H1 (cell line): ENCODE measurements around the gene CYYR1. TPM values are rescaled to one million over a fixed set of nuclear protein-coding genes. Genes with fewer than 3 reads are reported as not detected.

Experiments used
- MAX ChIP-seq: IDR thresholded peaks from 2 replicates; pipeline ENCODE4 v1.6.1; 2012; ENCODE audit warnings: inconsistent platforms
- SAP30 ChIP-seq: fragments of 300-600 bp; sonication (generic); IDR thresholded peaks from 2 replicates; pipeline ENCODE4 v1.7.1; 2012; ENCODE audit warnings: low read length, moderate library complexity, mild to moderate bottlenecking, inconsistent platforms; ENCODE audit not compliant: insufficient read depth, insufficient replicate concordance
- SIRT6 ChIP-seq: IDR thresholded peaks from one replicate; pipeline ENCODE4 v1.7.1; 2012; ENCODE audit warnings: low read length, inconsistent platforms
- polyA plus RNA-seq, 7 experiments: library from polyadenylated mRNA; depleted of rRNA in 3 of 7; stranded (reverse) in 5 of 7; unstranded in 2 of 7; fragments of >200 nt in 5 of 7; fragments of 200-250 nt in 2 of 7; gene quantifications; 1 replicate in 5 of 7; 2 replicates in 1 of 7; 4 replicates in 1 of 7; pipeline versions ENCODE4 v1.2.1 to v1.2.3, GENCODE V29; 2011 to 2013; ENCODE audit warnings: missing spikeins in 2 of 7, mixed read lengths in 2 of 7
- total RNA-seq: library from RNA; stranded (reverse); fragmentation: NEBNext Ultra II Directional; extraction: Animal tissue kit (Norgen Biotek cat#: 25700); gene quantifications from 2 replicates; pipeline ENCODE4 v1.2.1, GENCODE V29; 2021

Gene CYYR1
- total and polyA plus RNA-seq, 2 of the 8 experiments (the other 6 are each of a cell fraction or from before 2014, with no cell fraction given) = 12.2 to 37.9 TPM

DNA sequence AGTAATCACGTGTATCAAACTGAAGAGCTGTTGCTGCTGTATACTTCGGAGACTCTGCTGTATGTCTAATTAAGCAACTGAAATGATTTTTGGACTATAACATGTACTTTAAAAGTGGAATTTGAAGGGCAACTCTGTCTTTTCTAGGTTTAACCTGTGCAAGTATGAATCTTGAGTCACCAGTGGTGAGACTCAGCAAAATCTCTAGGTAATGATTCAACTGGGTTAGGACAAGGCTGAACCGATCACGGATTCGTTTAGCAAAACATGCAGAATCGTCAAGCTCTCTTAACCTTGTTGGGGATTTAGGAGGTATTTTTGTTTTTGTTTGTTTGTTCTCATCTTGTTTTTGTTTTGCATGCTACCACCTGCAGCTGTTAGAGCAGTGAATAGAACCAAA, 149.6 kb downstream of the CYYR1 start (continued):
- TF ChIP-seq SIRT6 = no peak
- TF ChIP-seq MAX = no peak
- no peak for TF ChIP-seq SAP30
- TF ChIP-seq, all 59 proteins: peak for 0
